ENCODE data around the gene METTL6.
A peak's percentile ranks its signal among the peaks of the same experiment; 100 is the strongest.

Gene METTL6

DNA sequence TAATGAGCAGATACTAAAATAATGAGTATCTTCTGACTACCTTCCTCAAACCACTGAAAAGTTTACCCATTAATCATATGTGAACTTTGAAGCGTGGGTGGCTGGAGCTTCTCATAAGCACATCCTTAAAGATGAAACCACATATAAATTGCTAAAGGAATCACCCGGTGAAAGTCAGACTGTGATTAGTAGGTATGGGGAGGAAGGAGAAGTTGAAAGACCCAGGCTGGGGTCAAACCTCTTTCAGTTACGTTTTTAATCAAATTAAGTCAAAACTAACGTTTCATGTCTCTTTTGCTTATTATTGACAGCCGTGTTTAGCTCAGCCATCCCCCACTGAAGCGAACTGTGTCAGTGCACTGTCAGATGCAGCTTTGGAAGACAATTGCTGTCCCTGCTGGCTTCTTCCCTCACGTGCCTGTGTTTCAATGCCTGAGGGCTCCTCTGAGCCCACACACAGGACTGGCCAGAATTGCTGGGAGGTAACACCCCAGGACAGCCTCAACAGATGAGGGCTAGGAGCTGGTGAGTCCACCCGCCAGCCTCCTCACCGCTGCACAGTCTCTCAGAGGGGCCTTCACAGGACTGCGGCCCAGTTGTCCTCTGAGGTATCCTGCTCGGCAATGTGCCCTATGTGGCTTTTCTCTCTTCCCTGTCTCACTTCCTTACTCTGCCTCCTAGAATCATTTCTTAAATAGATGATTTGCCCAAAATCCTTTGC lies 65.7 kb downstream of the METTL6 start:
- no peak for DNase-seq (ENCODE audit: low read depth)
- TF ChIP-seq, protein P1, sequence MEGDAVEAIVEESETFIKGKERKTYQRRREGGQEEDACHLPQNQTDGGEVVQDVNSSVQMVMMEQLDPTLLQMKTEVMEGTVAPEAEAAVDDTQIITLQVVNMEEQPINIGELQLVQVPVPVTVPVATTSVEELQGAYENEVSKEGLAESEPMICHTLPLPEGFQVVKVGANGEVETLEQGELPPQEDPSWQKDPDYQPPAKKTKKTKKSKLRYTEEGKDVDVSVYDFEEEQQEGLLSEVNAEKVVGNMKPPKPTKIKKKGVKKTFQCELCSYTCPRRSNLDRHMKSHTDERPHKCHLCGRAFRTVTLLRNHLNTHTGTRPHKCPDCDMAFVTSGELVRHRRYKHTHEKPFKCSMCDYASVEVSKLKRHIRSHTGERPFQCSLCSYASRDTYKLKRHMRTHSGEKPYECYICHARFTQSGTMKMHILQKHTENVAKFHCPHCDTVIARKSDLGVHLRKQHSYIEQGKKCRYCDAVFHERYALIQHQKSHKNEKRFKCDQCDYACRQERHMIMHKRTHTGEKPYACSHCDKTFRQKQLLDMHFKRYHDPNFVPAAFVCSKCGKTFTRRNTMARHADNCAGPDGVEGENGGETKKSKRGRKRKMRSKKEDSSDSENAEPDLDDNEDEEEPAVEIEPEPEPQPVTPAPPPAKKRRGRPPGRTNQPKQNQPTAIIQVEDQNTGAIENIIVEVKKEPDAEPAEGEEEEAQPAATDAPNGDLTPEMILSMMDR (IDR thresholded peaks at IDR 0.05; ENCODE audit: low read depth, low read length, missing control alignments), result no peak
- in situ Hi-C loops (cut with HindIII; ENCODE audit: low sequenced_read_pairs), result no loop called here
- no peak overlapping the region for H3K4me3 ChIP-seq (ENCODE audit: low read depth, low read length)

DNA sequence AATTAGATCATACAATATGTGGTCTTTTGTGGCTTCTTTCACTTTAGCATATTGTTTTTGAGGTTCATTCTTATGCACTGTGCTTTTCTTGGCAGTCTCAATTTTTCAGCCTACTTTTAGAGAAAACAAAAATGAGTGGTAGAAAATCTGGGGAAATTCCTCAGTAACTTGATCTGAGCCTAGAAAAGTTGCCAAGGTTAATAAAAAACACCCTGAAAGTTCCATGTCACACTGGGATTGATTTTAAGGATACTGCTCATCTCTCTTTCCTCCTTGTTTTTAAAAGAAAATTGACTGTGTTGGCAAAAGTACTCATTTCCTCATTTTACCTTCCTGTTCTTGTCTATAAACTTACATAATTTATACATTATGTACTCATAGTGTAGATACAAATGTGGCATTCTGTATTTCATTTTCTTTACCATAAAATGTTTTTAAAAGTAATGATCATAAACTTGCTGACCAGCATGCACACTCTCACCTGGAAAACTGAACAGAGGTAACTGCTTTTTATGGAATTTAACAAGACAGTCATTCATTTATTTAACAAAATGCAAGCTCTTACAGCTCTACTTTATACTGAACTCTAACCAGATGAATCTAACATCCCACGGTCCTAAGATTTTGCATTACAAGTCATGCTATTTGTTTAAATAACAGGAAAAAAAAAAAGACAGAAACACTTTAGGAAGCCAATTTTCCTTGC lies 66.4 kb downstream of the METTL6 start:
- in situ Hi-C loops (cut with HindIII; ENCODE audit: low sequenced_read_pairs), result no loop called here
- DNase-seq (ENCODE audit: low read depth), result peak; percentile 81
- H3K4me3 ChIP-seq (ENCODE audit: low read depth, low read length), result no peak overlapping the region
- TF ChIP-seq, protein P1 (IDR thresholded peaks at IDR 0.05; ENCODE audit: low read depth, low read length, missing control alignments), result no peak
